HUES6 (cell line): Measurements from ENCODE around the gene CMYA5.
"Not testable (repeated sequence)": the region's sequence is repeated elsewhere in the genome, so short reads cannot be mapped to it uniquely, and the experiment has no call there.

Experiments used
- H3K27ac ChIP-seq: 2 replicates; pipeline ENCODE4 v1.7.0; 2013; ENCODE audit warnings: low read depth, mild to moderate bottlenecking, low read length, inconsistent platforms
- H3K27me3 ChIP-seq: 2 replicates; pipeline ENCODE4 v1.6.1; 2013; ENCODE audit warnings: low read length; ENCODE audit not compliant: control insufficient read depth, insufficient read depth
- H3K36me3 ChIP-seq: 2 replicates; pipeline ENCODE4 v1.6.1; 2013; ENCODE audit warnings: low read length; ENCODE audit not compliant: control insufficient read depth, insufficient read depth
- H3K4me1 ChIP-seq: 2 replicates; pipeline ENCODE4 v1.6.1; 2013; ENCODE audit warnings: low read length; ENCODE audit not compliant: control insufficient read depth, insufficient read depth
- H3K4me3 ChIP-seq: 2 replicates; pipeline ENCODE4 v1.5.1; 2013; ENCODE audit warnings: low read depth, low read length
- H3K9ac ChIP-seq: one replicate; pipeline ENCODE4 v1.6.1; 2013; ENCODE audit warnings: mild to moderate bottlenecking, low read length
- H3K9me3 ChIP-seq: 2 replicates; pipeline ENCODE4 v1.6.1; 2013; ENCODE audit warnings: low read depth, low read length; ENCODE audit not compliant: control insufficient read depth, insufficient read depth

CMYA5 gene

GRCh38 chr5:79702606-79703380 is 13.2 kb downstream of the CMYA5 start:
- H3K36me3 ChIP-seq = no peaks in the 10 kb centered on the region
- H3K27me3 ChIP-seq = no peaks in the 10 kb centered on the region
- peaks cover 10% of the 10 kb centered on the region; the same call in 1 of the 2 replicates for H3K9me3 ChIP-seq
- no peak overlapping the region for H3K9ac ChIP-seq
- H3K4me3 ChIP-seq = no peak overlapping the region
- H3K27ac ChIP-seq = no peak overlapping the region
- no peaks in the 10 kb centered on the region for H3K4me1 ChIP-seq

- Histone ChIP-seq H3K27ac (no peak overlapping the region), H3K27me3 (no peaks in the 10 kb centered on the region), H3K4me1 (no peaks in the 10 kb centered on the region)
Measured at GRCh38 chr5:79703381-79703645, 13.7 kb downstream of the CMYA5 start.

GRCh38 chr5:79704553-79704952 is 14.9 kb downstream of the CMYA5 start:
- Histone ChIP-seq H3K9me3 (peaks cover 11% of the 10 kb centered on the region; the same call in 1 of the 2 replicates), H3K36me3 (no peaks in the 10 kb centered on the region), H3K27me3 (no peaks in the 10 kb centered on the region), H3K27ac (no peak overlapping the region), H3K9ac (no peak overlapping the region), H3K4me3 (no peak overlapping the region), H3K4me1 (no peaks in the 10 kb centered on the region)

More at GRCh38 chr5:79703381-79703645, 13.7 kb downstream of the CMYA5 start:
- Histone ChIP-seq H3K9ac (no peak overlapping the region), H3K4me3 (no peak overlapping the region), H3K36me3 (no peaks in the 10 kb centered on the region), H3K9me3 (peaks cover 11% of the 10 kb centered on the region; the same call in 1 of the 2 replicates)

- Histone ChIP-seq H3K9me3 (peaks cover 11% of the 10 kb centered on the region; the same call in 1 of the 2 replicates), H3K27me3 (no peaks in the 10 kb centered on the region), H3K27ac (no peak overlapping the region)
Measured at GRCh38 chr5:79705632-79706031, 16.0 kb downstream of the CMYA5 start.

GRCh38 chr5:79706317-79706716 is 16.7 kb downstream of the CMYA5 start:
- H3K27me3 ChIP-seq, H3K4me1 ChIP-seq, H3K9ac ChIP-seq, H3K36me3 ChIP-seq, H3K4me3 ChIP-seq, H3K27ac ChIP-seq: not testable (repeated sequence)
- peaks cover 11% of the 10 kb centered on the region; the same call in 1 of the 2 replicates for H3K9me3 ChIP-seq

More at GRCh38 chr5:79705632-79706031, 16.0 kb downstream of the CMYA5 start:
- no peaks in the 10 kb centered on the region for H3K36me3 ChIP-seq
- no peak overlapping the region for H3K4me3 ChIP-seq
- no peak overlapping the region for H3K9ac ChIP-seq
- no peaks in the 10 kb centered on the region for H3K4me1 ChIP-seq

GRCh38 chr5:79707535-79707934 is 17.9 kb downstream of the CMYA5 start:
- Histone ChIP-seq H3K9ac (no peak overlapping the region), H3K27me3 (no peaks in the 10 kb centered on the region), H3K36me3 (no peaks in the 10 kb centered on the region), H3K4me3 (no peak overlapping the region), H3K27ac (no peak overlapping the region), H3K9me3 (peaks cover 11% of the 10 kb centered on the region; the same call in 1 of the 2 replicates), H3K4me1 (no peaks in the 10 kb centered on the region)

- Histone ChIP-seq H3K27ac (no peak overlapping the region), H3K4me1 (no peaks in the 10 kb centered on the region), H3K9ac (no peak overlapping the region), H3K9me3 (peaks cover 2% of the 10 kb centered on the region; the same call in 1 of the 2 replicates), H3K36me3 (no peaks in the 10 kb centered on the region), H3K4me3 (no peak overlapping the region), H3K27me3 (no peaks in the 10 kb centered on the region)
Measured at GRCh38 chr5:79712741-79713140, 23.1 kb downstream of the CMYA5 start.

GRCh38 chr5:79713727-79714126 is 24.1 kb downstream of the CMYA5 start:
- Histone ChIP-seq H3K9ac (no peak overlapping the region), H3K27me3 (no peaks in the 10 kb centered on the region), H3K36me3 (no peaks in the 10 kb centered on the region), H3K4me3 (no peak overlapping the region), H3K27ac (no peak overlapping the region), H3K4me1 (no peaks in the 10 kb centered on the region), H3K9me3 (peaks cover 5% of the 10 kb centered on the region)

- Histone ChIP-seq H3K36me3 (no peaks in the 10 kb centered on the region), H3K4me1 (no peaks in the 10 kb centered on the region), H3K27ac (no peak overlapping the region), H3K9me3 (peaks cover 23% of the 10 kb centered on the region), H3K4me3 (no peak overlapping the region), H3K27me3 (no peaks in the 10 kb centered on the region), H3K9ac (no peak overlapping the region)
Measured at GRCh38 chr5:79716839-79717238, 27.2 kb downstream of the CMYA5 start.

GRCh38 chr5:79720096-79720495 is 30.5 kb downstream of the CMYA5 start:
- no peaks in the 10 kb centered on the region for H3K36me3 ChIP-seq
- H3K9me3 ChIP-seq = peaks cover 23% of the 10 kb centered on the region
- H3K27me3 ChIP-seq = no peaks in the 10 kb centered on the region
- no peaks in the 10 kb centered on the region for H3K4me1 ChIP-seq
- no peak overlapping the region for H3K27ac ChIP-seq
- H3K4me3 ChIP-seq = no peak overlapping the region
- H3K9ac ChIP-seq = no peak overlapping the region

- Histone ChIP-seq H3K4me1 (no peaks in the 10 kb centered on the region), H3K9me3 (no peaks in the 10 kb centered on the region), H3K4me3 (no peak overlapping the region), H3K9ac (no peak overlapping the region), H3K27me3 (peaks cover 11% of the 10 kb centered on the region; the same call in 1 of the 2 replicates), H3K36me3 (no peaks in the 10 kb centered on the region), H3K27ac (no peak overlapping the region)
Measured at GRCh38 chr5:79727451-79728355, 38.1 kb downstream of the CMYA5 start.
